ENCODE data around the gene MLH3. TPM values are rescaled to one million over a fixed set of nuclear protein-coding genes. Genes with fewer than 3 reads are reported as not detected.

Gene MLH3
- total and polyA plus RNA-seq, 2 of the 13 experiments (the other 11 are each of a cell fraction or from before 2014, with no cell fraction given) = 14.4 to 24.8 TPM

DNA sequence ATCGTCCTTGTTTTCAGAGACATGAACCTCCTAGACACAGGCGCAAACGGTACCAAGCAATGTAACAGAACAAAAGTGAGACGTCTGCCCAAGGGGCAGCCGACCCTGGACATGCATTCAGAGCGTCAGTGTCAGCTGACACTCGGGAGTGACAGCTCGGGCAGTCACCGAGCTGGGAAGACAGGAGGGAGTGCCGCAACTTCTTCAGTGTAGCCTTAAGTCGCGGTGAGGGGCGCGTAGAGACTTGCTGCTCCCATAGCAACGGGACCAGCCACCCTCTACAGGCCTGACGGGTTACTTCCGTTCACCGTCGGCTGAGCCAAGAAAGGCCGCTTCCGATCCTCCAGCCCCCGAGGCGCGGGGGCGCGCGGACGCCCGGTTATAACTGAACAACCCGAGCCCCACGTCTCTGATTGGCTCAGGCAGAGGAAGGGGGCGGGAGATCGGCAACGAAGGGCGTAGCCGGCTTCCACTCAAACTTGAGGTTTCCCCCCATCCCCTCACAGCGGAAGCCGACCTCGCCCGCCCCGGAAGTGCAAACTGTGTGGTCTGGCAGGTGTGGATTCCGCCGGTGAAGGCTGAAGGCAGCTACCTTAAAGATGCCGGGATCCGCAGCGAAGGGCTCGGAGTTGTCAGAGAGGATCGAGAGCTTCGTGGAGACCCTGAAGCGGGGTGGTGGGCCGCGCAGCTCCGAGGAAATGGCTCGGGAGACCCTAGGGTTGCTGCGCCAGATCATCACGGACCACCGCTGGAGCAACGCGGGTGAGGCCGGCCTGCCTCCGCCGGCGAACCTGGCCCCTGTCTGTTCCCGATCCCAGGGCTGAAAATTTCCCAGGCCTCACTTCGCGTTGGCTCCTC lies 48.6 kb downstream of the MLH3 start, which contains the start of gene EIF2B2 (continued):
- peak; percentile 78; the same call in 1 of the 2 replicates for TF ChIP-seq SIN3A (IDR thresholded peaks at IDR 0.05; ENCODE audit: borderline replicate concordance, low read depth, low read length)
- peak; percentile 56; the same call in 1 of the 2 replicates for TF ChIP-seq MED1 (CRISPR knock-in tag; IDR thresholded peaks at IDR 0.05)
- peak; percentile 89 for TF ChIP-seq KDM2A (CRISPR knock-in tag; IDR thresholded peaks at IDR 0.05; ENCODE audit: borderline replicate concordance, low read depth)
- peak; percentile 69; the same call in 1 of the 2 replicates for TF ChIP-seq MAZ (IDR thresholded peaks at IDR 0.05; ENCODE audit: borderline replicate concordance, low read depth, low read length)
- TF ChIP-seq MAZ (CRISPR knock-in tag; IDR thresholded peaks at IDR 0.05; ENCODE audit: low read depth) = peak; percentile 70
- no peak for TF ChIP-seq DPF2 (CRISPR knock-in tag; IDR thresholded peaks at IDR 0.05; ENCODE audit: borderline replicate concordance, low read depth)
- peak; percentile 51; the same call in 1 of the 2 replicates for TF ChIP-seq KLF15 (CRISPR knock-in tag; IDR thresholded peaks at IDR 0.05; ENCODE audit: borderline replicate concordance)
- TF ChIP-seq, protein P1, sequence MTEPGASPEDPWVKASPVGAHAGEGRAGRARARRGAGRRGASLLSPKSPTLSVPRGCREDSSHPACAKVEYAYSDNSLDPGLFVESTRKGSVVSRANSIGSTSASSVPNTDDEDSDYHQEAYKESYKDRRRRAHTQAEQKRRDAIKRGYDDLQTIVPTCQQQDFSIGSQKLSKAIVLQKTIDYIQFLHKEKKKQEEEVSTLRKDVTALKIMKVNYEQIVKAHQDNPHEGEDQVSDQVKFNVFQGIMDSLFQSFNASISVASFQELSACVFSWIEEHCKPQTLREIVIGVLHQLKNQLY (CRISPR knock-in tag; IDR thresholded peaks at IDR 0.05) = peak; percentile 11; the same call in 1 of the 2 replicates
- TF ChIP-seq SRSF4 (IDR thresholded peaks at IDR 0.05; ENCODE audit: low read depth, low read length, poor library complexity, severe bottlenecking) = no peak
- no peak for TF ChIP-seq ZNF3 (CRISPR knock-in tag; IDR thresholded peaks at IDR 0.05)
- peak; percentile 23; the same call in 1 of the 2 replicates for TF ChIP-seq NFKB2 (CRISPR knock-in tag; IDR thresholded peaks at IDR 0.05; ENCODE audit: borderline replicate concordance)
- no peak for TF ChIP-seq KAT2B (IDR thresholded peaks at IDR 0.05; ENCODE audit: borderline replicate concordance, low read depth, low read length)
- TF ChIP-seq MAFG (CRISPR knock-in tag; IDR thresholded peaks at IDR 0.05) = no peak
- TF ChIP-seq ZBTB7A (CRISPR knock-in tag; IDR thresholded peaks at IDR 0.05) = 0 out of 2 replicates have a peak, but pooled peaks have one; percentile 29
- TF ChIP-seq, protein P2, sequence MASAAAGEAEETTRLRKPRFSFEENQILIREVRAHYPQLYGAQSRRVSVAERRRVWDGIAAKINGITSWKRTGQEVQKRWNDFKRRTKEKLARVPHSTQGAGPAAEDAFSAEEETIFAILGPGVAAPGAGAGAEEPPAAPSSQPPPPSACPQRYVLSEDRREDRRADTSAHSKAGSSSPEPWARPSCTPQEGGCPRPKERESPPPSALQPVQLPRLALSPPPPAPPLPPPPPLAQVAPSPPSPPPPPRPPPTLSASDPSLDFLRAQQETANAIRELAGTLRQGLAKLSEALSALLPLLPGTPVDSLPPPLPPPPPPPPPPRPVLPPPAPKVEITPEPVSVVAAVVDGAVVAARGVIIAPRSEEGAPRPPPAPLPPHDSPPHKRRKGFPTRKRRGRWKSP (CRISPR knock-in tag; IDR thresholded peaks at IDR 0.05) = no peak
- no peak for TF ChIP-seq ZNF44 (CRISPR knock-in tag; IDR thresholded peaks at IDR 0.05)
- TF ChIP-seq, protein P3, sequence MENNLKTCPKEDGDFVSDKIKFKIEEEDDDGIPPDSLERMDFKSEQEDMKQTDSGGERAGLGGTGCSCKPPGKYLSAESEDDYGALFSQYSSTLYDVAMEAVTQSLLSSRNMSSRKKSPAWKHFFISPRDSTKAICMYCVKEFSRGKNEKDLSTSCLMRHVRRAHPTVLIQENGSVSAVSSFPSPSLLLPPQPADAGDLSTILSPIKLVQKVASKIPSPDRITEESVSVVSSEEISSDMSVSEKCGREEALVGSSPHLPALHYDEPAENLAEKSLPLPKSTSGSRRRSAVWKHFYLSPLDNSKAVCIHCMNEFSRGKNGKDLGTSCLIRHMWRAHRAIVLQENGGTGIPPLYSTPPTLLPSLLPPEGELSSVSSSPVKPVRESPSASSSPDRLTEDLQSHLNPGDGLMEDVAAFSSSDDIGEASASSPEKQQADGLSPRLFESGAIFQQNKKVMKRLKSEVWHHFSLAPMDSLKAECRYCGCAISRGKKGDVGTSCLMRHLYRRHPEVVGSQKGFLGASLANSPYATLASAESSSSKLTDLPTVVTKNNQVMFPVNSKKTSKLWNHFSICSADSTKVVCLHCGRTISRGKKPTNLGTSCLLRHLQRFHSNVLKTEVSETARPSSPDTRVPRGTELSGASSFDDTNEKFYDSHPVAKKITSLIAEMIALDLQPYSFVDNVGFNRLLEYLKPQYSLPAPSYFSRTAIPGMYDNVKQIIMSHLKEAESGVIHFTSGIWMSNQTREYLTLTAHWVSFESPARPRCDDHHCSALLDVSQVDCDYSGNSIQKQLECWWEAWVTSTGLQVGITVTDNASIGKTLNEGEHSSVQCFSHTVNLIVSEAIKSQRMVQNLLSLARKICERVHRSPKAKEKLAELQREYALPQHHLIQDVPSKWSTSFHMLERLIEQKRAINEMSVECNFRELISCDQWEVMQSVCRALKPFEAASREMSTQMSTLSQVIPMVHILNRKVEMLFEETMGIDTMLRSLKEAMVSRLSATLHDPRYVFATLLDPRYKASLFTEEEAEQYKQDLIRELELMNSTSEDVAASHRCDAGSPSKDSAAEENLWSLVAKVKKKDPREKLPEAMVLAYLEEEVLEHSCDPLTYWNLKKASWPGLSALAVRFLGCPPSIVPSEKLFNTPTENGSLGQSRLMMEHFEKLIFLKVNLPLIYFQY (CRISPR knock-in tag; IDR thresholded peaks at IDR 0.05; ENCODE audit: borderline replicate concordance) = peak; percentile 23; the same call in 1 of the 2 replicates
- TF ChIP-seq, protein P4, sequence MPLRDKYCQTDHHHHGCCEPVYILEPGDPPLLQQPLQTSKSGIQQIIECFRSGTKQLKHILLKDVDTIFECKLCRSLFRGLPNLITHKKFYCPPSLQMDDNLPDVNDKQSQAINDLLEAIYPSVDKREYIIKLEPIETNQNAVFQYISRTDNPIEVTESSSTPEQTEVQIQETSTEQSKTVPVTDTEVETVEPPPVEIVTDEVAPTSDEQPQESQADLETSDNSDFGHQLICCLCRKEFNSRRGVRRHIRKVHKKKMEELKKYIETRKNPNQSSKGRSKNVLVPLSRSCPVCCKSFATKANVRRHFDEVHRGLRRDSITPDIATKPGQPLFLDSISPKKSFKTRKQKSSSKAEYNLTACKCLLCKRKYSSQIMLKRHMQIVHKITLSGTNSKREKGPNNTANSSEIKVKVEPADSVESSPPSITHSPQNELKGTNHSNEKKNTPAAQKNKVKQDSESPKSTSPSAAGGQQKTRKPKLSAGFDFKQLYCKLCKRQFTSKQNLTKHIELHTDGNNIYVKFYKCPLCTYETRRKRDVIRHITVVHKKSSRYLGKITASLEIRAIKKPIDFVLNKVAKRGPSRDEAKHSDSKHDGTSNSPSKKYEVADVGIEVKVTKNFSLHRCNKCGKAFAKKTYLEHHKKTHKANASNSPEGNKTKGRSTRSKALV (CRISPR knock-in tag; IDR thresholded peaks at IDR 0.05) = peak; percentile 69
- TF ChIP-seq KAT7 (CRISPR knock-in tag; IDR thresholded peaks at IDR 0.05; ENCODE audit: borderline replicate concordance) = no peak
- peak; percentile 47; the same call in 1 of the 2 replicates for TF ChIP-seq SPEN (CRISPR knock-in tag; IDR thresholded peaks at IDR 0.05; ENCODE audit: low read depth)
- no peak for TF ChIP-seq SMARCE1 (IDR thresholded peaks at IDR 0.05; ENCODE audit: borderline replicate concordance)
- peak; percentile 90 for TF ChIP-seq THAP11 (CRISPR knock-in tag; IDR thresholded peaks at IDR 0.05)

All from HepG2 (cell line).